Caco-2 (cell line): Measurements from ENCODE around the gene STK11IP. TPM values are rescaled to one million over a fixed set of nuclear protein-coding genes. Genes with fewer than 3 reads are reported as not detected.

Experiments
- BruUV-seq: library from RNA; stranded (reverse); fragments of 400-500 nt; replicated peaks from 2 replicates; lab custom pipeline; 2021; lab: Mats Ljungman, UMichigan
- CTCF ChIA-PET: fragments of 300-600 bp; sonication (Branson Sonifier 250); formaldehyde crosslinking; loops from one replicate; lab custom pipeline; 2022; ENCODE audit warnings: antibody characterized with exemption; lab: Charles Lee
- POLR2A ChIA-PET: fragments of 300-600 bp; sonication (Branson Sonifier 250); formaldehyde crosslinking; loops from one replicate; lab custom pipeline; 2022; ENCODE audit warnings: antibody characterized with exemption; lab: Charles Lee
- DNase-seq, 2 experiments: peaks; one replicate each; pipeline versions ENCODE4 v3.0.0 to v3.0.0-alpha.2; 2020 to 2022
- H3K27me3 ChIP-seq: replicated peaks from 2 replicates; pipeline ENCODE4 v1.6.0; 2011; ENCODE audit warnings: low read length; ENCODE audit not compliant: control insufficient read depth, insufficient read depth
- H3K36me3 ChIP-seq: 2 replicates; pipeline ENCODE4 v1.5.1; 2011; ENCODE audit warnings: low read length; ENCODE audit not compliant: control insufficient read depth, insufficient read depth
- H3K4me1 ChIP-seq: fragments of 250-450 bp; sonication (Bioruptor Pico); 2 replicates; pipeline ENCODE4 v1.5.1; 2020; ENCODE audit warnings: mild to moderate bottlenecking
- H3K4me3 ChIP-seq: 2 replicates; pipeline ENCODE4 v1.5.1; 2011; ENCODE audit warnings: low read depth, mild to moderate bottlenecking, control low read depth, low read length
- H3K9me3 ChIP-seq: fragments of 250-450 bp; sonication (Bioruptor Pico); 2 replicates; pipeline ENCODE4 v1.5.1; 2020; ENCODE audit warnings: mild to moderate bottlenecking, moderate library complexity
- H3K27ac Mint-ChIP-seq: one replicate; pipeline ENCODE4 v1.8.0; 2022; ENCODE audit warnings: mixed read lengths; ENCODE audit not compliant: unreplicated experiment
- H3K27me3 Mint-ChIP-seq: one replicate; pipeline ENCODE4 v1.8.0; 2022; ENCODE audit warnings: mixed read lengths; ENCODE audit not compliant: insufficient read depth, unreplicated experiment
- H3K36me3 Mint-ChIP-seq: one replicate; pipeline ENCODE4 v1.8.0; 2022; ENCODE audit warnings: mild to moderate bottlenecking, mixed read lengths; ENCODE audit not compliant: insufficient read depth, unreplicated experiment
- H3K4me1 Mint-ChIP-seq: one replicate; pipeline ENCODE4 v1.8.0; 2022; ENCODE audit warnings: low read depth, mixed read lengths; ENCODE audit not compliant: unreplicated experiment
- H3K4me3 Mint-ChIP-seq: one replicate; pipeline ENCODE4 v1.8.0; 2022; ENCODE audit warnings: mild to moderate bottlenecking, moderate library complexity, mixed read lengths; ENCODE audit not compliant: unreplicated experiment
- H3K9me3 Mint-ChIP-seq: one replicate; pipeline ENCODE4 v1.8.0; 2022; ENCODE audit warnings: mixed read lengths; ENCODE audit not compliant: unreplicated experiment
- CTCF ChIP-seq, 2 experiments: fragments of 200-600 bp in 1 of 2; IDR thresholded peaks; 1 replicate in 1 of 2; 2 replicates in 1 of 2; pipeline versions ENCODE4 v1.5.1 to v1.8.0; 2011 to 2022; ENCODE audit warnings: antibody characterized with exemption in 1 of 2, control low read depth in 1 of 2, inconsistent platforms in 1 of 2, low read depth in 1 of 2, low read length in 1 of 2, mild to moderate bottlenecking in 1 of 2, moderate library complexity in 1 of 2; ENCODE audit not compliant: insufficient read depth in 1 of 2, severe bottlenecking in 1 of 2, unreplicated experiment in 1 of 2
- intact Hi-C: fragments of 100-400 bp; cut with micrococcal nuclease; formaldehyde crosslinking; loops from one replicate; pipeline ENCODE4 v1.10.0; 2022; ENCODE audit not compliant: unreplicated experiment
- total RNA-seq: library from RNA; stranded (reverse); gene quantifications from 2 replicates; pipeline ENCODE4 v1.2.3, GENCODE V29; 2022

STK11IP gene
- total RNA-seq, 1 experiment from 2014 or later: 21.7 TPM

- no peak overlapping the region for H3K27ac Mint-ChIP-seq
- DNase-seq: no peak
- peaks cover 15% of the 10 kb centered on the region for H3K4me1 Mint-ChIP-seq
- POLR2A ChIA-PET: interaction anchor here (0.6 to 2.1 kb wide), 2 partner anchors 34 to 521 kb away, joined by 4 to 13 read pairs; partner anchors contain the start of gene STK11IP
- H3K36me3 Mint-ChIP-seq: peaks cover 18% of the 10 kb centered on the region
- H3K9me3 ChIP-seq: no peaks in the 10 kb centered on the region
- no peaks in the 10 kb centered on the region for H3K27me3 Mint-ChIP-seq
- BruUV-seq: no TSS peak
- H3K27me3 ChIP-seq: no peaks in the 10 kb centered on the region; the same call in 1 of the 2 replicates
- H3K4me3 Mint-ChIP-seq: no peak overlapping the region
- H3K4me1 ChIP-seq: peaks cover 25% of the 10 kb centered on the region
- CTCF ChIA-PET: no interaction called here
- TF ChIP-seq CTCF (IDR thresholded peaks at IDR 0.05; ENCODE audit: insufficient read depth in 1 of 2, low read depth in 1 of 2, low read length in 1 of 2, severe bottlenecking in 1 of 2, unreplicated experiment in 1 of 2): no peak
- H3K36me3 ChIP-seq: no peaks in the 10 kb centered on the region
- H3K4me3 ChIP-seq: no peak overlapping the region
- H3K9me3 Mint-ChIP-seq: no peaks in the 10 kb centered on the region
- intact Hi-C loops: loop anchor here (5.0 kb wide), 1 partner anchor 34 kb away; the partner anchor contains the start of gene STK11IP
Measured at GRCh38 chr2:219563271-219563928, 34.3 kb upstream of the STK11IP start.

- intact Hi-C loops: no loop called here
- no peak for TF ChIP-seq CTCF (IDR thresholded peaks at IDR 0.05; ENCODE audit: insufficient read depth in 1 of 2, low read depth in 1 of 2, low read length in 1 of 2, severe bottlenecking in 1 of 2, unreplicated experiment in 1 of 2)
- Mint-ChIP-seq H3K9me3 (no peaks in the 10 kb centered on the region), H3K27ac (no peak overlapping the region), H3K27me3 (no peaks in the 10 kb centered on the region), H3K4me3 (no peak overlapping the region), H3K4me1 (peaks cover 15% of the 10 kb centered on the region), H3K36me3 (peaks cover 18% of the 10 kb centered on the region)
- CTCF ChIA-PET: no interaction called here
- POLR2A ChIA-PET: interaction anchor here (0.6 kb wide), 1 partner anchor 10 kb away, joined by 3 read pairs; no protein-coding TSS in a partner anchor
- DNase-seq: no peak
- H3K36me3 ChIP-seq: no peaks in the 10 kb centered on the region
- H3K4me1 ChIP-seq: peaks cover 32% of the 10 kb centered on the region
- H3K4me3 ChIP-seq: no peak overlapping the region
- H3K27me3 ChIP-seq: no peaks in the 10 kb centered on the region
- no peaks in the 10 kb centered on the region for H3K9me3 ChIP-seq
- BruUV-seq: no TSS peak
Measured at GRCh38 chr2:219565130-219566080, 32.3 kb upstream of the STK11IP start.

GRCh38 chr2:219566640-219567039, 31.0 kb upstream of the STK11IP start:
- peaks cover 12% of the 10 kb centered on the region for H3K36me3 Mint-ChIP-seq
- H3K4me1 Mint-ChIP-seq: peaks cover 5% of the 10 kb centered on the region
- CTCF ChIA-PET: no interaction called here
- POLR2A ChIA-PET: no interaction called here
- H3K9me3 ChIP-seq: no peaks in the 10 kb centered on the region
- no peaks in the 10 kb centered on the region for H3K27me3 ChIP-seq
- H3K4me3 ChIP-seq: no peak overlapping the region
- BruUV-seq: no TSS peak
- DNase-seq: no peak
- H3K9me3 Mint-ChIP-seq: no peaks in the 10 kb centered on the region
- H3K27me3 Mint-ChIP-seq: no peaks in the 10 kb centered on the region
- H3K4me3 Mint-ChIP-seq: no peak overlapping the region
- no peak for TF ChIP-seq CTCF (IDR thresholded peaks at IDR 0.05; ENCODE audit: insufficient read depth in 1 of 2, low read depth in 1 of 2, low read length in 1 of 2, severe bottlenecking in 1 of 2, unreplicated experiment in 1 of 2)
- H3K4me1 ChIP-seq: peaks cover 23% of the 10 kb centered on the region
- intact Hi-C loops: no loop called here
- no peak overlapping the region for H3K27ac Mint-ChIP-seq
- H3K36me3 ChIP-seq: no peaks in the 10 kb centered on the region
